Nephron (organoid): ENCODE data around the gene PRKN.

Experiments
- H3K27ac Mint-ChIP-seq, 3 experiments: 2 replicates each; pipeline ENCODE4 v1.8.0; 2020; ENCODE audit warnings: mixed read lengths in 3 of 3, mild to moderate bottlenecking in 2 of 3, moderate library complexity in 1 of 3
- H3K27me3 Mint-ChIP-seq: 2 replicates; pipeline ENCODE4 v1.8.0; 2021; ENCODE audit warnings: low read depth, mild to moderate bottlenecking, moderate library complexity, mixed read lengths
- H3K36me3 Mint-ChIP-seq: 2 replicates; pipeline ENCODE4 v1.8.0; 2020; ENCODE audit warnings: low read depth, mixed read lengths
- H3K4me1 Mint-ChIP-seq: 2 replicates; pipeline ENCODE4 v1.8.0; 2020; ENCODE audit warnings: mixed read lengths
- H3K4me3 Mint-ChIP-seq, 3 experiments: 2 replicates each; pipeline ENCODE4 v1.8.0; 2020; ENCODE audit warnings: mild to moderate bottlenecking in 3 of 3, mixed read lengths in 3 of 3, moderate library complexity in 2 of 3
- H3K9me3 Mint-ChIP-seq: 2 replicates; pipeline ENCODE4 v1.8.0; 2020; ENCODE audit warnings: mixed read lengths
- TF ChIP-seq, protein P1 (sequence below), 3 experiments: fragments of 200-600 bp; sonication (generic); IDR thresholded peaks; one replicate each; pipeline ENCODE4 v1.5.0; 2021; ENCODE audit warnings: antibody characterized with exemption in 3 of 3; ENCODE audit not compliant: unreplicated experiment in 3 of 3

The PRKN gene

DNA sequence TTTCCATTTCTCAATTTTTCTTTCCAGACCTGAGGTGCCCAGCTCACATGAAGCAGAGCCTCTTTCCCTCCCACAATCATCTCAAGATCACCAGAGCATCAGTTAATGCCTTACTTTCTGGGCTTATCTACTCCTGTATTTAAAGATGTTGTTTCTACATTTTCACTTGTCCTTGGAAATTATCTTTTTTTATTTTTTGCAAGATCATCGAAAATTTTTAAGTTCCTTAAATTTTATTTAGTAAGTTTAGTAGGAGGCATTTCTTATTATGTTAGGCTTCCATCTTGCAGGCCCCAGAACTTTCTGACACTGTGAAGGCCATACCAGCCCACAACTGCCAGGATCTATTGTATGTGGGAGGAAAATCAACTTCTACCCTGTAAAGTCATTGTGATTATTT is 466.0 kb downstream of the PRKN start:
- TF ChIP-seq, protein P1, sequence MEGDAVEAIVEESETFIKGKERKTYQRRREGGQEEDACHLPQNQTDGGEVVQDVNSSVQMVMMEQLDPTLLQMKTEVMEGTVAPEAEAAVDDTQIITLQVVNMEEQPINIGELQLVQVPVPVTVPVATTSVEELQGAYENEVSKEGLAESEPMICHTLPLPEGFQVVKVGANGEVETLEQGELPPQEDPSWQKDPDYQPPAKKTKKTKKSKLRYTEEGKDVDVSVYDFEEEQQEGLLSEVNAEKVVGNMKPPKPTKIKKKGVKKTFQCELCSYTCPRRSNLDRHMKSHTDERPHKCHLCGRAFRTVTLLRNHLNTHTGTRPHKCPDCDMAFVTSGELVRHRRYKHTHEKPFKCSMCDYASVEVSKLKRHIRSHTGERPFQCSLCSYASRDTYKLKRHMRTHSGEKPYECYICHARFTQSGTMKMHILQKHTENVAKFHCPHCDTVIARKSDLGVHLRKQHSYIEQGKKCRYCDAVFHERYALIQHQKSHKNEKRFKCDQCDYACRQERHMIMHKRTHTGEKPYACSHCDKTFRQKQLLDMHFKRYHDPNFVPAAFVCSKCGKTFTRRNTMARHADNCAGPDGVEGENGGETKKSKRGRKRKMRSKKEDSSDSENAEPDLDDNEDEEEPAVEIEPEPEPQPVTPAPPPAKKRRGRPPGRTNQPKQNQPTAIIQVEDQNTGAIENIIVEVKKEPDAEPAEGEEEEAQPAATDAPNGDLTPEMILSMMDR (IDR thresholded peaks at IDR 0.05; ENCODE audit: unreplicated experiment in 3 of 3) = no peak
- Mint-ChIP-seq H3K27ac (no peak overlapping the region), H3K9me3 (no peaks in the 10 kb centered on the region), H3K4me3 (no peak overlapping the region), H3K27me3 (no peaks in the 10 kb centered on the region), H3K36me3 (no peaks in the 10 kb centered on the region), H3K4me1 (peaks cover 1% of the 10 kb centered on the region)

DNA sequence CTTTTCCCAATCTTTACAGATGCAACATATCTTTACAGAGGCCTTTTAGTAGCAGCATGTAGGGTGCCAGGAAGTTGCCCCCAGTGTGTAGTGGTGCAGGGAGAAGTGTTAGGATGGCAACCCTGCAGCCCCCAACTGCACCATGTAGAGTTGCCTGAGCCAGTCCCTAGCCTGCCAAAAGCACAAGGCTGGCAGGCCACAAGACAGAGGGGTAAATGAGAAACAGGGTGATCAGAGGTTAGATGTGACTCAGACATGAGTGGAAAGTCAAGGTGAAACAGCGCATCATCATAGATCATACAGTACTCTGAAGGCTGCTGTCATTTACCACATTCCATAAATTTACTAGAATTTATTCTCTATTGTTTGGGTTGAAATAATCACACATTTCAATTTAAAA is 467.5 kb downstream of the PRKN start:
- no peak overlapping the region for H3K4me3 Mint-ChIP-seq
- no peaks in the 10 kb centered on the region for H3K9me3 Mint-ChIP-seq
- peaks cover 5% of the 10 kb centered on the region for H3K4me1 Mint-ChIP-seq
- no peak overlapping the region for H3K27ac Mint-ChIP-seq
- no peaks in the 10 kb centered on the region for H3K27me3 Mint-ChIP-seq
- no peaks in the 10 kb centered on the region for H3K36me3 Mint-ChIP-seq
- TF ChIP-seq, protein P1 (IDR thresholded peaks at IDR 0.05; ENCODE audit: unreplicated experiment in 3 of 3) = no peak

DNA sequence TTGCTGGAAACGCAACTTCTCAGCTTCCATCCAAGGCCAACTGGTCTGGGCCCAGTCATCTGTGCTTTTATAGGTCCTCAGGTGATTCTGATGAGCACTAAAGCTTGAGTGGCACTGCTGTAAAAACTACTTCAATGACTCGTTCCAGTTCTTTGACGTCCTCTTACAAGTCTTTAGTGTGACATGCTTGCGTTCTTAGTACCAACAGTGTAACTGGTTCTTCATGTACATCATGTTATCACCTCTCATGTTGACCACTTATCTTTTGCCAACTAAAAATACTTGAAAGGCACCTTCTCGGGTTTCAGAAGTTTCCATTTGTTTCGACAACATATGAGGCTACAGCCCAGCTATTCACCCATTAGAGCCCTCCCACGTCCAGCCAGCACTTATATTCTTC is 468.9 kb downstream of the PRKN start:
- peaks cover 5% of the 10 kb centered on the region for H3K4me1 Mint-ChIP-seq
- H3K4me3 Mint-ChIP-seq = no peak overlapping the region
- H3K36me3 Mint-ChIP-seq = no peaks in the 10 kb centered on the region
- H3K27ac Mint-ChIP-seq = no peak overlapping the region
- TF ChIP-seq, protein P1 (IDR thresholded peaks at IDR 0.05; ENCODE audit: unreplicated experiment in 3 of 3) = no peak
- no peaks in the 10 kb centered on the region for H3K27me3 Mint-ChIP-seq
- no peaks in the 10 kb centered on the region for H3K9me3 Mint-ChIP-seq

DNA sequence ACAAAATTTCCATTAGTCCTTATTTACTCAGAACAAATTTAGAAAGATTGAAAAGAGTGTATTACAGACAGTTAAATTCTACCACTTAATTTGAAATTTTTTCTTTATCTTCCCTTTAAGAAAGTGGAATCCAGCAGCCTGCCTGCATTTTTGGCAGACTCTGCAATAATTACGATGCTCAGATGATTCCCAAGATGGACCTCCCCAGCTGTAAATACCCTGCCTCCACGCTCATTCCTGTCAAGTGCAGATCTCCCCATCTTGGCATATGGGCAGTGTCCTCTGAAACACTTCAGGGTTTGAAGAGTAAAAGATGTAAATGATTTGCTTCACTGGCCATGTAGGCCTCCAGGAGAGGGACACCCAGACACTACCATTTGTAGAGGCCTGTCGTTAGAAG is 471.2 kb downstream of the PRKN start:
- TF ChIP-seq, protein P1 (IDR thresholded peaks at IDR 0.05; ENCODE audit: unreplicated experiment in 3 of 3) = no peak
- Mint-ChIP-seq H3K36me3 (no peaks in the 10 kb centered on the region), H3K4me3 (no peak overlapping the region), H3K4me1 (peaks cover 5% of the 10 kb centered on the region), H3K27ac (peak overlapping the region in 1 of 3 experiments; percentile 46), H3K27me3 (no peaks in the 10 kb centered on the region), H3K9me3 (no peaks in the 10 kb centered on the region)

DNA sequence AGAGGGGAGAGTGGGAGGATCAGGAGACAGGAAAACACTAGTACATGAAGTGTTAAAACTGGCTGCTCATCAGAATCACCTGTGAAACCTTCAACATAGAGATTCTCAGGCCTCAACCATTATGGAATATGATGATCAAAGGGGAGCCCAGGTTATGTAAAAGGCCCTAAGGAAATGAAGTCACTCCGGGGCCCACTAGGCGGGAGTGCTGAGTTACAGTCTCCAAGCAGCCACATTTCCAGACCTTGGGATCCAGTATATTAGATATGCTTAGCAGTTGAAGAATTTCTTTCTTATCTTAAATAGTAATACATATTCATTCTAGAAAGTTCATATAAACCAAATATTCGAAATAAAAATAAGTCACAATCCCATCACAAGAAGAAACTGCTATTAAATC is 476.3 kb downstream of the PRKN start:
- Mint-ChIP-seq H3K4me1 (peaks cover 8% of the 10 kb centered on the region), H3K27ac (peak overlapping the region in 2 of 3 experiments; percentile 67), H3K4me3 (no peak overlapping the region), H3K9me3 (no peaks in the 10 kb centered on the region), H3K36me3 (no peaks in the 10 kb centered on the region), H3K27me3 (no peaks in the 10 kb centered on the region)
- TF ChIP-seq, protein P1 (IDR thresholded peaks at IDR 0.05; ENCODE audit: unreplicated experiment in 3 of 3) = peak in 2 of 3 experiments; percentile 14 to 25

DNA sequence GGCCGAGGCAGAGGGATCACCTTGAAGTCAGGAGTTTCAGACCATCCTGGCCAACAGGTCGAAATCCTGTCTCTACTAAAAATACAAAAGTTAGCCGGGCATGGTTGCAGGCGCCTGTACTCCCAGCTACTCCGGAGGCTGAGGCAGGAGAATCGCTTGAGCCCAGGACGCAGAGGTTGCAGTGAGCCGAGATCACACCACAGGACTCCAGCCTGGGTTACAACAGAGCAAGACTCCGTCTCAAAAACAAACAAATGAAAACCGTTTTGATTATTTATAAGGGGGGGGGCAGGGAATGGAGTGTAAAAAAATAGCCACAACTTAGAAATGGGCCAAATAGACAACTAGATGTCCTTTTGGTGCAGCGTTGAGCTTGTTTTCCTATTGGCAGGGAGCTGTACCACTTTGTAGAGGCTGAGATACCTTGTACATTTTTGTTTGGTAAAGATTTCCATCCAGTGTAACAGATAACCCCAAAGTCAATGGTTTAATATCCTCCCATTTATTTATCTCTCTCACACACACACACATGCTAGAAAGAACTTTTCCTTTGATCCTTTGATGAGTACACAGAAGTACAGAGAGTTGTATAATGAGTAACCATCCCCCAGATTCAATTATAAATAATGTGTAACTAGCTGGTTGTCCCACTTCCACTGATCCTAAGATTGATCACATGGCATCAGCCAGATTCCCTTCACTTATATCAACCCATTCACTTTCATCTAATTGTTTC is 477.5 kb downstream of the PRKN start:
- Mint-ChIP-seq H3K4me1 (peaks cover 8% of the 10 kb centered on the region), H3K36me3 (no peaks in the 10 kb centered on the region), H3K27me3 (no peaks in the 10 kb centered on the region), H3K9me3 (no peaks in the 10 kb centered on the region), H3K27ac (peak overlapping the region; percentile 51 to 73 (median 67)), H3K4me3 (no peak overlapping the region)
- TF ChIP-seq, protein P1 (IDR thresholded peaks at IDR 0.05; ENCODE audit: unreplicated experiment in 3 of 3) = no peak
